Embryonic facial prominence (tissue), 1 donor: Measurements from ENCODE around the gene MRPS14.
A peak's percentile ranks its signal among the peaks of the same experiment; 100 is the strongest.
"Not testable (repeated sequence)": the region's sequence is repeated elsewhere in the genome, so short reads cannot be mapped to it uniquely, and the experiment has no call there.

Source experiments
- DNase-seq: peaks from one replicate; pipeline ENCODE4 v3.0.0-alpha.2; 2016; ENCODE audit errors: extremely low spot score

MRPS14 gene

GRCh38 chr1:175023043-175023921 is at the start of gene MRPS14:
TSS of gene MRPS14 (minus strand) at chr1:175023425. CDS start at chr1:175023408, 17 bp downstream.
- peak; percentile 97 for DNase-seq

- peak; percentile 85 for DNase-seq
These were observed 49.1 kb upstream of the MRPS14 start for GRCh38 chr1:175072099-175072951.

- DNase-seq = no peak
These were observed 48.2 kb upstream of the MRPS14 start for GRCh38 chr1:175071276-175071943.

GRCh38 chr1:175070818-175071217 is 47.6 kb upstream of the MRPS14 start:
- DNase-seq = no peak

GRCh38 chr1:175067362-175068106 is 44.3 kb upstream of the MRPS14 start, which contains the start of gene TNN:
TSS of gene TNN (plus strand) at chr1:175067833. CDS start at chr1:175077419, 9,586 bp downstream.
- no peak for DNase-seq

GRCh38 chr1:175062858-175063257 is 39.6 kb upstream of the MRPS14 start:
- DNase-seq = no peak

- no peak for DNase-seq
These were observed 39.1 kb upstream of the MRPS14 start for GRCh38 chr1:175062339-175062738.

GRCh38 chr1:175054736-175055135 is 31.5 kb upstream of the MRPS14 start:
- DNase-seq = no peak

GRCh38 chr1:175050992-175051391 is 27.8 kb upstream of the MRPS14 start:
- DNase-seq = no peak

- DNase-seq = no peak
These were observed 22.3 kb upstream of the MRPS14 start for GRCh38 chr1:175045519-175045918.

GRCh38 chr1:175045097-175045496 is 21.9 kb upstream of the MRPS14 start:
- no peak for DNase-seq

- DNase-seq = not testable (repeated sequence)
These were observed 21.4 kb upstream of the MRPS14 start for GRCh38 chr1:175044591-175044990.

GRCh38 chr1:175043824-175044223 is 20.6 kb upstream of the MRPS14 start:
- DNase-seq = no peak

GRCh38 chr1:175042650-175043049 is 19.4 kb upstream of the MRPS14 start:
- no peak for DNase-seq

- no peak for DNase-seq
These were observed 17.2 kb upstream of the MRPS14 start for GRCh38 chr1:175040324-175040879.

- no peak for DNase-seq
These were observed 14.2 kb upstream of the MRPS14 start for GRCh38 chr1:175037416-175037815.

GRCh38 chr1:175036476-175036875 is 13.3 kb upstream of the MRPS14 start:
- DNase-seq = no peak

- no peak for DNase-seq
These were observed 12.6 kb upstream of the MRPS14 start for GRCh38 chr1:175035865-175036264.

GRCh38 chr1:175034775-175035174 is 11.6 kb upstream of the MRPS14 start:
- DNase-seq = no peak

- DNase-seq = no peak
These were observed 10.7 kb upstream of the MRPS14 start for GRCh38 chr1:175033953-175034352.

- no peak for DNase-seq
These were observed 1.5 kb upstream of the MRPS14 start for GRCh38 chr1:175024773-175025172.
